H54 (cell line): Measurements from ENCODE around the gene DCDC2C.

ENCODE experiments used
- DNase-seq: peaks from one replicate; pipeline ENCODE4 v3.0.0; 2011; ENCODE audit warnings: low spot score, mixed read lengths; ENCODE audit not compliant: insufficient read length
- FAIRE-seq: peaks from 3 replicates; lab custom pipeline; 2011; peaks lifted over from hg19 to GRCh38; lab: Jason Lieb, UNC
- POLR2A ChIP-seq: IDR thresholded peaks from 2 replicates; pipeline ENCODE4 v1.6.1; 2011; ENCODE audit warnings: low read depth, mild to moderate bottlenecking, low read length

Gene DCDC2C

GRCh38 chr2:3849213-3849612 lies 145.8 kb downstream of the DCDC2C start:
- no peak for DNase-seq
- no peak for TF ChIP-seq POLR2A
- FAIRE-seq = no peak

GRCh38 chr2:3857576-3857975 lies 154.2 kb downstream of the DCDC2C start:
- FAIRE-seq = no peak

GRCh38 chr2:3864943-3865865 lies 161.8 kb downstream of the DCDC2C start:
- DNase-seq = no peak
- FAIRE-seq = no peak
- TF ChIP-seq POLR2A = no peak

More at GRCh38 chr2:3857576-3857975, 154.2 kb downstream of the DCDC2C start:
- DNase-seq = no peak
- TF ChIP-seq POLR2A = no peak

GRCh38 chr2:3867469-3867868 lies 164.1 kb downstream of the DCDC2C start:
- DNase-seq (no peak), FAIRE-seq (no peak)
- no peak for TF ChIP-seq POLR2A

- no peak for DNase-seq
- no peak for FAIRE-seq
- TF ChIP-seq POLR2A = no peak
Measured at GRCh38 chr2:3868012-3868805, 164.8 kb downstream of the DCDC2C start.

GRCh38 chr2:3870222-3870621 lies 166.8 kb downstream of the DCDC2C start:
- no peak for DNase-seq
- TF ChIP-seq POLR2A = no peak
- FAIRE-seq = no peak

GRCh38 chr2:3871002-3871401 lies 167.6 kb downstream of the DCDC2C start:
- DNase-seq (no peak), FAIRE-seq (no peak)
- TF ChIP-seq POLR2A = no peak

- FAIRE-seq (no peak), DNase-seq (no peak)
- TF ChIP-seq POLR2A = no peak
Measured at GRCh38 chr2:3872451-3872850, 169.1 kb downstream of the DCDC2C start.

- no peak for DNase-seq
- TF ChIP-seq POLR2A = no peak
- no peak for FAIRE-seq
Measured at GRCh38 chr2:3873899-3874298, 170.5 kb downstream of the DCDC2C start.

- no peak for DNase-seq
- no peak for TF ChIP-seq POLR2A
- FAIRE-seq = no peak
Measured at GRCh38 chr2:3876221-3876620, 172.8 kb downstream of the DCDC2C start.

- DNase-seq (no peak), FAIRE-seq (no peak)
Measured at GRCh38 chr2:3876685-3877084, 173.3 kb downstream of the DCDC2C start.

GRCh38 chr2:3885629-3886628 lies 182.6 kb downstream of the DCDC2C start:
- TF ChIP-seq POLR2A = no peak
- DNase-seq = no peak
- FAIRE-seq = no peak

More at GRCh38 chr2:3876685-3877084, 173.3 kb downstream of the DCDC2C start:
- TF ChIP-seq POLR2A = no peak

GRCh38 chr2:3895021-3895420 lies 191.6 kb downstream of the DCDC2C start:
- FAIRE-seq = no peak
- no peak for TF ChIP-seq POLR2A

More at GRCh38 chr2:3895021-3895420, 191.6 kb downstream of the DCDC2C start:
- DNase-seq = no peak
